ENCODE results near the gene SHISA9.

DNA sequence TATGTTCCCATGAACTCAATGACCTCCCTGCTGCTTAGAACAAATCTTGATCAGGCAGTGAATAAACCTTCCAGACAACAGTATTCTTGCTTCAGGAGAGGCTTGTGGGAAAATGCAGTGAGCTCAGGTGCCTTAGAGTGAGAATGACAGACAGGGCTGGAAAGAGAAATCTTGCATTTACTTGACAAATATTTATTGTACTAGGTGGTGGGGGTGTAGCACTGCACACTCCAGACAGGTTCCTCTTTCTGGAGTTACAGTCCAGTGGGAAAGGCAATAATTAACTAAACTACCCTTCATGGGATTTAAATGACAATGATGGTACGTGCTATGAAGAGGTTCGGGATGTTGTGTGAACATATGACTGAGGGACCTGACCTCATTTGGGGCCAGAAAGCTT lies 182.9 kb downstream of the SHISA9 start:
- TF ChIP-seq, protein P1, sequence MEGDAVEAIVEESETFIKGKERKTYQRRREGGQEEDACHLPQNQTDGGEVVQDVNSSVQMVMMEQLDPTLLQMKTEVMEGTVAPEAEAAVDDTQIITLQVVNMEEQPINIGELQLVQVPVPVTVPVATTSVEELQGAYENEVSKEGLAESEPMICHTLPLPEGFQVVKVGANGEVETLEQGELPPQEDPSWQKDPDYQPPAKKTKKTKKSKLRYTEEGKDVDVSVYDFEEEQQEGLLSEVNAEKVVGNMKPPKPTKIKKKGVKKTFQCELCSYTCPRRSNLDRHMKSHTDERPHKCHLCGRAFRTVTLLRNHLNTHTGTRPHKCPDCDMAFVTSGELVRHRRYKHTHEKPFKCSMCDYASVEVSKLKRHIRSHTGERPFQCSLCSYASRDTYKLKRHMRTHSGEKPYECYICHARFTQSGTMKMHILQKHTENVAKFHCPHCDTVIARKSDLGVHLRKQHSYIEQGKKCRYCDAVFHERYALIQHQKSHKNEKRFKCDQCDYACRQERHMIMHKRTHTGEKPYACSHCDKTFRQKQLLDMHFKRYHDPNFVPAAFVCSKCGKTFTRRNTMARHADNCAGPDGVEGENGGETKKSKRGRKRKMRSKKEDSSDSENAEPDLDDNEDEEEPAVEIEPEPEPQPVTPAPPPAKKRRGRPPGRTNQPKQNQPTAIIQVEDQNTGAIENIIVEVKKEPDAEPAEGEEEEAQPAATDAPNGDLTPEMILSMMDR (IDR thresholded peaks at IDR 0.05), result no peak
- TF ChIP-seq EZH2 (IDR thresholded peaks at IDR 0.05; ENCODE audit: borderline replicate concordance, insufficient read depth, low read depth, low read length, poor library complexity, severe bottlenecking), result no peak
